HL-60/S4 (cell line): ENCODE results near the gene SULT2A1.
"Not testable (repeated sequence)": the region's sequence is repeated elsewhere in the genome, so short reads cannot be mapped to it uniquely, and the experiment has no call there.

Experiments used
- in situ Hi-C: fragments of 300-500 bp; cut with MboI; formaldehyde crosslinking; loops from 2 replicates; pipeline ENCODE4 v1.14.3; 2022; ENCODE audit warnings: low sequenced_read_pairs

SULT2A1 gene

DNA sequence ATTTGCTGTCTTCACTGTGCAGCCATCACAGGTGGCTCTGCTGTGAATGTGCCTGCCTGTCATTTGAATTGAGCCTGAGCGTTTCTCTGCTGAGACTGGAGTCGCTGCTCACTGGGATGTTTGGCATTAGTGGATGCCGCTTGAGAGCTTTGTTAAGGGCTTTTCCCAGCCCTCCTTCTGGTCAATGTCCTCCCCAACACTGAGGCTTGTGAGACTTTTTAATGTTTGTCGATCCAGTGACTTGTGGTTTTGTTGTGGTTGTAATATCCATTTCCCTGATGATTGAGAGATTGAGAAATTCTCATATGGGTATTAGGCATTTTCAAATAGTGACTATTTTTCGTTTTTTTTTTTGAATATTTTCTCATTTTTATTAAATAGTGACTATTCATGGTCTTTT, 24.5 kb downstream of the SULT2A1 start:
- in situ Hi-C loops, result no loop called here

DNA sequence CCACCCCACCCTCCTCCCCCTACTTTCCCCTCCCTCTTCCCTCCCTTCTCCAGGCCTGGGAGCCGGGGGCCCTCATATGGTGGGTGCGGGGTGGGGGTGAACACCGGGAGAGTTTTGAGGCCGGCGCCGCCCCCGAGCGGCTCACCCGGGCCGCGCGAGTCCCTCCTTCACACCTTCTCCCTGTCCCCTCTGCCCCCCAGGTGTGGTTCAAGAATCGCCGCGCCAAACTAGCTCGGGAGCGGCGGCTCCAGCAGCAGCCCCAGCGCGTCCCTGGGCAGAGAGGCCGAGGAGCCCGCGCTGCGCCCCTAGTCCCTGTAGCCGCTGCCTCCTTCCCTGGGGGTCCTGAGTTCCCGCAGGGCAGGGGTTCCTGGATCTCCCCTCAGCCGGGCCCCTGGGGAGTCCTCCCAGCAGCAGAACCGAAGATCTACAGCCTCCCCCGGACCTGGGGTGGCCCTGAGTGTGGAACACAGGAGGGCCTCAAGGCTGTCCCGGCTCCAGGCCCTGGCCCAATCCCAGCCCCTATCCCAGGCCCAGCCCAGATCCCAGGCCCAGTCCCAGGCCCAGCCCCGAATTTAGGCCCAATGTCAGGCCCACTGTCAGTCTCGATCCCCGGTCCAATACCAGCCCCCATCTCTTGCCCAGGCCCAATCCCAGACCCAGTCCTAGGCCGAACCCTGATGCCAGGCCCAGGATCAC, 25.4 kb downstream of the SULT2A1 start:
- in situ Hi-C loops, result no loop called here

DNA sequence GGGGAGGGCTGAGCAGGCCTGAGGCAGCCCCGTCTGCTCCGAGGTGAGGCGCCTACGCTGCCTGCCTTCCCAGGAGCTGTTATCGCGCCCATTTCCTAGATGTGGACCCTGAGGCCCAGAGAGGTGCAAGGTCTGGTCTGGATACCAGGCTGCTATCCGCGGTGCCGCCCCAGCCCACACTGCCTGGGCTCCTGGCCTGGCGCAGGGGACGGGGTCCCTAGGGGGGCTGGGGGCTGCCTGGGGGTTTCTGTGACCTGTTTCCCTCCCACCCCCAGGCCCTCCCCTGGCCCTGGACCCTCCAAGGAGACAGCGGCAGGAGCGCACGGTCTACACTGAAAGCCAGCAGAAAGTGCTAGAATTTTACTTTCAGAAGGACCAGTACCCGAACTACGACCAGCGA, 26.3 kb downstream of the SULT2A1 start:
- in situ Hi-C loops, result not testable (repeated sequence)

DNA sequence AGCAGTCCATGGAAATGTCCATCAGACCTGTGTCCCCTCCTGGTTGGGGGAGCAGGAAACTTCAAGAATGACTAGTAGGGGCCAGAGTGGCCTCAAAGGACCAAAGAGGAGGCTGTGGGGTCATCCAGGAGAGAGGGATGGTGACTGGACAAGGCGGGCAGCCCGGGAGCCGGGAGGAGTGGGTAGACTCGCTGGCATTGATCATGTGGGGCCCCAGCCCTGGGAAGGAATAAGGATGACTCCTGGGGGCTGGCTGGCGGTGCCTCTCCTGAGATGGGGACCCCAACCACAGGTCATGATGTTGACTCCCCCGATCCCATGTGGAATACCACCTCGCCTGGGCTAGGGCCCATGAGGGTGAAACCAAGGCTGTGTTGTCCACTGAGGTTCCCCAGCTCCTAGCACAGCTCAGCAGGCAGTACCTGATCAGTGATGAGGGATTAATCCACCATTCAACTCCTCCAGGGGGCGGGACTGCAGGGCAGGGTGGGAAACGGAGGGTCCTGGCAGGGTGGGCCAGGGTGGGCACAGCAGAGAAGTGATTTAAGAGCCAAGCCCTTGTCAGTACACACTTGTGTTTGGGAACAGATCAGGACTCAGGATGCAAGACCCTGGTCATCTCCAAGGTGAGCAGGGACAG, 27.3 kb downstream of the SULT2A1 start, which contains the start of gene TPRX2:
TPRX2 (plus strand) TSS at position 590 of the 640 bp plus-strand sequence; CDS start at position 602, 12 bp downstream.
- in situ Hi-C loops, result not testable (repeated sequence)

DNA sequence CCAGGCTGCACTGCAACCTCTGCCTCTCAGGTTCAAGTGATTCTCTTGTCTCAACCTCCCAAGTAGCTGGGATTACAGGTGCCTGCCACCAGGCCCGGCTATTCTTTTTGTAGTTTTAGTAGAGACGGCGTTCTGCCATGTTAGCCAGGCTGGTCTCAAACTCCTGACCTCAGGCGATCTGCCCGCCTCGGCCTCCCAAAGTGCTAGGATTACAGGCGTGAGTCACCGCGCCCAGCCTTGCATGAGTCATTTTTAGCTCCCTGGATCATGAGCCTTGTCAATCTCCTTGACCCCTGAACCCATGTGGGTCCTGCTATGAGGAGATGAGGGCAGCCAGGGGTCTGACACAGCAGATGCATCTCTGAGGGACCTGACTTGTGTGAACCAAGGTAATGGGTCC, 27.9 kb downstream of the SULT2A1 start:
- in situ Hi-C loops, result not testable (repeated sequence)

DNA sequence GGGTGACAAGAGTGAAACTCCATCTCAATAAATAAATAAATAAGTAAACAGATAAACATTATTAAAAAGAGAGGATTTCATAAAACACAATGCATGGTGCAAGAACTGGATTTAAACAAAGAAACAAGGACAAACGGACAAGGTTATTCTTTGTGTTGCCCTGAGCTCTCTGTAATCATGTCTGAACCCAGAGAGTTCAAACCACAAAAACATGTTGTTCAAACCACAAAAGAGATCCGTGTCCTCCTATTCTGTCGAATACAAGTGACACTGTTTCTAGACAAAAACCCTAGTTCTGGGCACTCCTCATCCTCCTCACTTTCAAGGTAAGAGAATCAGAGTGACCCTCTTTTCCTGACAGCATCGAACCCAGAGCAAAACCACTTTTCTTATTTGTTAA, 31.7 kb downstream of the SULT2A1 start:
- in situ Hi-C loops, result no loop called here

DNA sequence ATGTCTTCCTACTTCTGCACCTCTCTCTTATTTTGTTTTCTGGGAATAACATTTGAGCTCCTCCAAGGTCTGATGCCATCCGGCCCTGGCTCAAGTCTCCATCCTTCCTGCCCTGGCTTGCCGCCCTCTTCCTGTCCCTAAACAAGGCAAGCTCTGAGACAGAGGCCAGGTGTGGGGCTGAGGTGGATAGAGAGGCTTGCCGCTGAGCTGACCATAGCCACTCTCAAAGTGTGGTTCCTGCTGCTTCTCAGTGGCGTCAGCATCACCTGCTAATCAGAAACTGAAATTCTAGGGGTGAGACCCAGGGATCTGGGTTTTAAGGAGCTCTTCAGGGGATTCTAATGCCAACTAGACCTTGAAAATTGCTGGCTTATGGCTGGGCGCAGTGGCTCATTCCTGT, 33.1 kb downstream of the SULT2A1 start:
- in situ Hi-C loops, result no loop called here

DNA sequence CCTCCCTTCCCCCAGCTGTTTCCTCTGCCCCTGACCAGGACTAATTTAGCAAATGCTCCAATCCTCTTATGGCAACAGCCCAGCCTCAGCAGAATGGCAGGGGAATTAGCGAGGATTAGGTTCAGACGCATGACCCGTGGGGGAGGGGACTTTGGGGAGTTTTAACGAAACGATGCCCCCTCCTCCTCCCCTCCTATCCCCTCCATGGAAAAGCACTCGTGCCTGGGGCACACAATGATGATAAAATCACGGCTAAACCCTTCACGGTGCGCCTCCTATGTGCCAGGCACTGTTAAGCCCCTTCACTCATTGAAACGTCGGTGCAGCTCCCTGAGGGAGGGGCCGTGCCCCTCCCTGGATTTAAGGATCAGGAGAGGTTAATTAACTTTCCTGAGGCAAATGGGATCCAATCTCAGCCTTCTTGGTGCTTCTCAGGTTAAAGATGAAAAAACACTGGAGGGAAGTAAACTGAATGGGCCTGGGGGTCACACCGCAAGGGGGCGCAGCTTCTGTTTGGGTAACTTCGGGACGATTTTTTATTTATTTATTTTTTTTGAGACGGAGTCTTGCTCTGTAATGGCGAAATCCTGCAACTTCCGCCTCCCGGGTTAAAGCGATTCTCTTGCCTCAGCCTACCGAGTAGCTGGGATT, 37.2 kb downstream of the SULT2A1 start:
- in situ Hi-C loops, result no loop called here

DNA sequence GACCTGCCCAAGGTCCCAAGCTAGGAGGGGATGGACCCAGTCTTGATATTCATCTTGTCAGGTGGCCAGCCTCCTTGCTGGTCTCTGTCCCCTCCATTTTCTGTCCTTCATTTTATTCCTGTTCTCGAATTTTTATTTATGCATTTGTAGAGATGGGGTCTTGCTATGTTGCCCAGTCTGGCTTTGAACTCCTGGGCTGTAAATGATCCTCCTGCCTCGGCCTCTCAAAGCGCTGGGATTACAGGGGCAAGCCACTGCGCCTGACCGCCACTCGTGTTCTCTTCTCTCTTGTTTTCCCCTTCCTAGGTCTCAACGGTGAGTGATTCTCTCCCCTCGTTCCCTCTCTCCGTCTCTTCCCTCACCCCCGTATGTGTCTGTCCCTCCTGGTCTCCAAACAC, 37.7 kb downstream of the SULT2A1 start:
- in situ Hi-C loops, result no loop called here

DNA sequence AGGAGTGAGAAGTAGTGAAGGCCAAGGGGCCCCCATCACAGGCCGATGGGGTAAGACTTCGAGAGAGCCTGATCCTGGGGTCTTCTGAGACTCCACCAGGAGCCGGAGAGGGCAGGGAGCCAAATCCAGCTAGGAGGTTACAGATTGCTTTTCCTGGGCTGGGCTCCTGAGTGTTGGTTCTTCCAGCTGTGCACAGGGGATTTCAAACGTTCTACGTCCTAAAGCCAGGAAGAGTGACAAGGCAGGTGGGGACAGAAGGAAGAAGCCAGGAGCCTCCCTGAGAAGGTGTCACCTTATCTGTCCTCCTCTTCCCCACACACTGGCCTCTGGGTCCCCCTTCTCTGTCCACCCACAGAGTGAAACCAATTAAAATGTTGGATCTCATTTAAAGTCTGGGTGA, 43.2 kb downstream of the SULT2A1 start:
- in situ Hi-C loops, result no loop called here

DNA sequence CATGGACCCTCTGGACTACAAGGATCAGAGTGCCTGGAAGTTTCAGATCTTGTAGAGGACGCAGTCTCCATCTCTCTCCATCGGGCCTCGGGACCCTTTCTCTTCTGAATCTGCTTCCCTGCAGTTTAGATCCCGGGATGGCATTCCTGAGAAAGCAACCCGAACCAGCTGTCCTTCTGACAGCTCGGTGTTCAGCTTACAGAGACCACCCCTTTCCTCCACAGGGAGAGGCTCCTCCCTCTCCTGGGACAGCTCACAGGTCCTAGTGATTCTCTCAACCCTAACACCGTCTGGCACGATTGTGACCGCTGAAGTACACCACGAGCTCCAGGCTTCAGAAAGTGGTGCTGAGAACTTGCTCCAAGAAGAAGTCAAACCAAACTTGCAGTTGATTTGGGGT, 46.2 kb downstream of the SULT2A1 start:
- in situ Hi-C loops, result no loop called here

DNA sequence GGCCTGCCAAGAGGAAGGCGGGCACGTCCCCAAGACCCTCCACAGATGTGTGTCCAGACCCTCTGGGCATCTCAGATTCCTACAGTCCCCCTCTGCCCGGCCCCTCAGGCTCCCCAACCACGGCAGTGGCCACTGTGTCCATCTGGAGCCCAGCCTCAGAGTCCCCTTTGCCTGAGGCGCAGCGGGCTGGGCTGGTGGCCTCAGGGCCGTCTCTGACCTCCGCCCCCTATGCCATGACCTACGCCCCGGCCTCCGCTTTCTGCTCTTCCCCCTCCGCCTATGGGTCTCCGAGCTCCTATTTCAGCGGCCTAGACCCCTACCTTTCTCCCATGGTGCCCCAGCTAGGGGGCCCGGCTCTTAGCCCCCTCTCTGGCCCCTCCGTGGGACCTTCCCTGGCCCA, 46.7 kb downstream of the SULT2A1 start:
- in situ Hi-C loops, result no loop called here

DNA sequence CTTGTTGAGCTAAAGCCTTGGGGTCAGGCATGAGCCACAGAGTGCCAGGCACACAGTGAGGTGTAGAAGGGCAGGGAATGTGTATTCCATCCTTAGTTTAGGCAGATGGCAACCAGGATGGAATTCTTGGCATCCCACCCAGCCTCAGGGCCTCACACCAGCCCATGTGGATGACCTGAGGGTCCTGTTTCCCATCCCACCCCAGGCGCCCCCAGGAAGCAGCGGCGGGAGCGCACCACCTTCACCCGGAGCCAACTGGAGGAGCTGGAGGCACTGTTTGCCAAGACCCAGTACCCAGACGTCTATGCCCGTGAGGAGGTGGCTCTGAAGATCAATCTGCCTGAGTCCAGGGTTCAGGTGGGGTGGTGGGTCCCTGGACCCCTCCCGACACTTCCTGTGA, 50.1 kb downstream of the SULT2A1 start:
- in situ Hi-C loops, result no loop called here

DNA sequence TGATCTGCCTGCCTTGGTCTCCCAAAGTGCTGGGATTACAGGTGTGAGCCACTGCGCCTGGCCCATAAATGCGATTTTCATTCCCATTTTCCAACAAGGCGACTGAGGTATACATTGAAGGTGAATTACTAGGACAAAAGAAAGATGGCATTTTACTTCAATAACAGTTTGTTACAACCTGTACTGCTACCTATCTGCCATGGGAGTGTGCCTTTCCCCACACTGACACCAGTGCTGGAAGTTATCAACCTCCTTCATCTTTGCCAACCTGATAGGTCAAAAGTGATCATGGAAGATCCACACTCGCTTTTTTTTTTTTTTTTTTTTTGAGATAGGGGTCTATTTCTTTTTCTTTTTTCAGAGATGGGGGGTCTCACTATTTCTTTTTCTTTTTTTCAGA, 53.4 kb downstream of the SULT2A1 start:
- in situ Hi-C loops, result no loop called here

DNA sequence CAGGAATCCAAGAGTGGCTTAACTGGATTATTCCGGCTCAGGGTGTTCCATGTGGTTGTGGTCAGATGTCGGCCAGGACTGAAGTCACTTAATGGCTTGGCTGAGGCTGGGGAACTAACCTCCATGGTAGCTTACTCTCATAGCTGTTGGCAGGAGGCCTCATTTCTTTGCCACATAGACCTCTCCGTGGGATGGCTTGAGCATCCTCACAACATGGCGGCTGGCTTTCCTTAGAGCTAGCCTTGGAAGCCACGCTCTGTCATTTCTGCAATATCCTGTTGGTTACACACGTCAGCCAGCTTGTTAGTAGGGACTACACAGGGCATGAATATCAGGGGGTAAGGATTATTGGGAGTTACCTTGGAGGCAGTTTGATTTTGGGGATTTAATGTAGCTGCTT, 59.3 kb downstream of the SULT2A1 start:
- in situ Hi-C loops, result no loop called here

DNA sequence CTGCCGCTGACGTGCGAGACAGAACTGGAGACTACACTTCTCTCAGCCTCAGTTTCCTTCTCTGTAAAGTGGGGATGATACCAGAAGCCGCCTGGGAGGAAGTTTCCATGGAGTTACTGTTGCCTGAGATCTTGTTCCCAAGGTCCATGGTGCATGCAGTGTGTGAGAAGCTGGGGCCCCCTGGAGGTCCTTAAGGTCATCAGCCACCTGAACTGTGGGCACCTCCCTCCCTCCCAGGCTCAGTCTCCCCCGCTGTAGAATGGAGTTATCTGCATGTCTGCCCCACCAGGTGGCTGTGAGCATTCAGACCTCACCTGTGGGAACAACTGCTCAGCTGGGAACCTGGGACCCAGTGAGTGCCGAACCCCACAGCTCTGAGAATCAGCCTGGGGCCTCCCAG, 61.7 kb downstream of the SULT2A1 start:
- in situ Hi-C loops, result no loop called here

DNA sequence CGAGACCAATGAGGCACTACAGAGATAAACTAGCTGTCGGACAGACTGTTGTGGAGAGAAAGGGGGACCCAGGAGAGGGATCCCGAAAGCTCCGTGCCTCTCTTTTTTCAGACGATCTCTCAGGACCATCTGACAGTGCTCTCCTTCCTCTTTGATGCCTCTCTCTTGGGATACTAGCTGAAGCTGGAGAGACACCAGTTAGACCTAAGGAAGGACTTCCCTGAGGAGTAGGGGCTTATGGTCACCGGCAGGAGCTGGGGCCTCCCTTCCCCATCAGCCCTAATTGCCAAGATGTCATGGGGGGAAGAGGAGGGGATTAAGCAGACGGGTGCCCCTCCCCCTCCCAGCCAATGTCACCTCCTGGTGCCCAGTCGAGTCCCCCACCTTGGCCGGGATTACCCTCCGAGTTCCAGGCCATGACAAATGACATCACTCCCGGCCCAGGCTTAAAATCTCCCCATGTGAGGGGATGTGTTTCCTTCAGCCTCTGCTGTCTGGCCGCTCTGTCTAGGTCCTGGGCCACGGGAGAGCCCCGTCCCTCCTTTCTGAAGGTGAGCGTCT, 64.6 kb downstream of the SULT2A1 start, which contains the start of gene CRX:
CRX (plus strand) TSS at position 478 of the 561 bp plus-strand sequence. CDS start 12,507 bp downstream, outside the sequence.
- in situ Hi-C loops, result no loop called here
